GM19043 (cell line): ENCODE data around the gene PLEKHG4.
A peak's percentile ranks its signal among the peaks of the same experiment; 100 is the strongest.

ENCODE experiments used
- ATAC-seq: cut with Tn5 transposase; IDR thresholded peaks from one replicate; pipeline ENCODE4 v1.9.1; 2021; ENCODE audit warnings: low read depth; ENCODE audit not compliant: unreplicated experiment

PLEKHG4 gene

DNA sequence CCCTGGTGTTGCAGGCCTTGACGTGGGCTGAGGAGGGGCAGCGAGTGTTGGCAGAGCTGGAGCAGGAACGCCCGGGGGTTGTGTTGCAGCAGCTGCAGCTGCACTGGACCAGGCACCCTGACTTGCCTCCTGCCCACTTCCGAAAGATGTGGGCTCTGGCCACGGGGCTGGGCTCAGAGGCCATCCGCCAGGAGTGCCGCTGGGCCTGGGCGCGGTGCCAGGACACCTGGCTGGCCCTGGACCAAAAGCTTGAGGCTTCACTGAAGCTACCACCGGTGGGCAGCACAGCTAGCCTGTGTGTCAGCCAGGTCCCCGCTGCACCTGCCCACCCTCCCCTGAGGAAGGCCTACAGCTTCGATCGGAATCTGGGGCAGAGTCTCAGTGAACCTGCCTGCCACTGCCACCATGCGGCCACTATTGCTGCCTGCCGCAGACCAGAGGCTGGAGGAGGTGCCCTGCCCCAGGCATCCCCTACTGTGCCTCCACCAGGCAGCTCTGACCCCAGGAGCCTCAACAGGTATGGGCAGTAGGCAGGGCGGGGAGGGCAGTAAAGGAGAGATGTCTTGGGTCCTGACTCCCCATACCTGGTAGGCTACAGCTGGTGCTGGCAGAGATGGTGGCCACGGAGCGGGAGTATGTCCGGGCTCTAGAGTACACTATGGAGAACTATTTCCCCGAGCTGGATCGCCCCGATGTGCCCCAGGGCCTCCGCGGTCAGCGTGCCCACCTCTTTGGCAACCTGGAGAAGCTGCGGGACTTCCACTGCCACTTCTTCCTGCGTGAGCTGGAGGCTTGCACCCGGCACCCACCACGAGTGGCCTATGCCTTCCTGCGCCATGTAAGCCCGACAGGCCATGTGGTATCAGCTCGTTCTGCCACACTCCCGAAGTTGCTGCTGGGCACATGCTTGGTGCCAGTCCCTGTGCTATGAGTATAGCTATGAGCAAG lies 5.6 kb downstream of the PLEKHG4 start:
- no peak for ATAC-seq

DNA sequence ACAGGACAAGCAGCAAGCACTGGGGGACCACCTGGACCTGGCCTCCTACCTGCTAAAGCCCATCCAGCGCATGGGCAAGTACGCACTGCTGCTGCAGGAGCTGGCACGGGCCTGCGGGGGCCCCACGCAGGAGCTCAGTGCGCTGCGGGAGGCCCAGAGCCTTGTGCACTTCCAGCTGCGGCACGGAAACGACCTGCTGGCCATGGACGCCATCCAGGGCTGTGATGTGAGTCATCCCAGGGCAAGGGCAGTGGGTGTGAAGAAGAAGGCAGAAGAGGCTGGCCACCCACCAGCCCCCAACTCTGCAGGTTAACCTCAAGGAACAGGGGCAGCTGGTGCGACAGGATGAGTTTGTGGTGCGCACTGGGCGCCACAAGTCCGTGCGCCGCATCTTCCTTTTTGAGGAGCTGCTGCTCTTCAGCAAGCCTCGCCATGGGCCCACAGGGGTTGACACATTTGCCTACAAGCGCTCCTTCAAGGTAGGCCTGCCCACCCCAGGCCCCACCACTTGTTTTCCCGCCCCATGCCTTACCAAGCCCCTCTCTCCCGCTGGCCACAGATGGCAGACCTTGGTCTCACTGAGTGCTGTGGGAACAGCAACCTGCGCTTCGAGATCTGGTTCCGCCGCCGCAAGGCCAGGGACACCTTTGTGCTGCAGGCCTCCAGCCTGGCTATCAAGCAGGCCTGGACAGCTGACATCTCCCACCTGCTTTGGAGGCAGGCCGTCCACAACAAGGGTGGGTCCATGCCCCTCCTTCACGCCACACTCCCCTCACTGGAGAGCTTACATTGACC lies 7.3 kb downstream of the PLEKHG4 start:
- ATAC-seq, result no peak

DNA sequence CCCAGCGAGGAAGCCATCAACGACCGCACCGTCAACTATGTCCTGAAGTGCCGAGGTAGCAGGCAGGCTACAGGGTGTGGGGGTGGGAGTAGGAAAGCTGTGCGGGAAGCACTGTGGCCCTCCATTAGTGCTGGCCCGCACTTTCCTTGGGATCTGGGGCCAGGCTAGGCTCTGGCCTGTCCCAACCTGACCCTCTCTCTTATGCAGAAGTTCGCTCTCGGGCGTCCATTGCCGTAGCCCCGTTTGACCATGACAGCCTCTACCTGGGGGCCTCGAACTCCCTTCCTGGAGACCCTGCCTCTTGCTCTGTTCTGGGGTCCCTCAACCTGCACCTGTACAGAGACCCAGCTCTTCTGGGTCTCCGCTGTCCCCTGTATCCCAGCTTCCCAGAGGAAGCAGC lies 8.6 kb downstream of the PLEKHG4 start:
- no peak for ATAC-seq

DNA sequence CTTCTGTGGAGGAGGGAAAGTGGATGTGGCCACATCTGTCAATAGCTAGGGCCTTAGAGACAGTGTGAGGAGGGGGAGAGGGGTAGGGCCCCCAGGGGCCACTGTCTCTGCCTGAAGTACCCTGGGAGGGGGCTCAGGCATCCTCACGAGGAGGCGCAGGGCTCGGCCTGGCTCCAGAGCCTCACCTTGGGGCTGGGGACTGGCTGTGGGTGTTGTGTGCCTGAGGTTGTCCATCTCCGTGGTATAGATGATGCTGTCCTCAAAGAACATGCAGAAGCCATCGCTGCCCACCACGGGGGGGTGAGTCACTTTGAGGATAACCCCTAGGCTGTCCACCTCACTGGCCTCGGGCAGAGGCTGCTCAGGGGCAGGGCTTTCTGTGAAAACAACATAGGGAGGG lies 12.1 kb downstream of the PLEKHG4 start:
- ATAC-seq, result no peak

DNA sequence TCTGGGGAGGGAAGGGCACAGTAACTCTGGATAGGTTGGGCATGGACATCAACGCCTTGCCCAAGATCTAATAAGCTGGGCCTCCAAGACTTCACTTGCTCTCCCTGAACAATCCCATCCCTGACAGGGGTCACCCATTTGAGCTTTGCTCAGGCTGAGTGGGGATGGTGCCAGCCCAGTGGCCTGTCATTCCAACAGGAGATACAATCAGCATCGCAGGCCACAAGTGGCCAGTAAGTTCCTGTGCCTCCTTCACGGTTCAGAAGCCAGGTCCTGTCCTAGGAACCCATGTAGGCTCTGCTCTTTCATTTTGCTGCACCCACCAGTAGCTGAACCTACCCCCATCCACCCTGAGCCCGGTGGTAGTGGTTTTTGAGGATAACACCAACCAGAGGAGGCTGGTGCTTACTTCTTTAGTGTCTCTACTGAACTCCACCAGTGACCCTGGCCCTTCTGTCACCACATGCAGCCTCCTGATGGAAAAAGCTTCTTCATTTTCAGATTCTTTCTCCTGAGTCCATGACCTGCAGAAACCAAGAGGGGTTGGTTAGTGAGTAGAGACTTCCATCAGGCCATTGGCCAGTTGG lies 14.9 kb downstream of the PLEKHG4 start:
- no peak for ATAC-seq

DNA sequence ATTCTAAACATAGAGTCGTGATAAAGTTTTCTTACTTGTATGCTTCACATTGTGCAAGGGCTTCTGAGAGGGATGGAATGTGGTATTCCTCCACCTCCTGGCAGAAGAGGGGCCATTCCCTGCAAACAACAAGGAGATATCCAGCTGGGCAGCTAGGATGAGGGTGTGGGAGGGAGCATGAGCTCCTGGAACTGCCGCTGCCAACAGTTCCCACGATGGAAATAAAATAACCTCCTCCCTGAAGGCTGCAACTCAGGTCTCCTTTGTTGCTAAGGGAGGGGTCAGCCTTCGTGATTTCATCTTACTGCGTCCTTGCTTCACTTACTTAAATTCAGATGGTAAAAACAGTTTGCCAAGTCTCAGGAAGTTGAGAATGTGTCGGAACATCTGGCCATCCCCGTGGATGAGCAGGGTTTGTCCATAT lies 15.6 kb downstream of the PLEKHG4 start:
- ATAC-seq, result no peak

DNA sequence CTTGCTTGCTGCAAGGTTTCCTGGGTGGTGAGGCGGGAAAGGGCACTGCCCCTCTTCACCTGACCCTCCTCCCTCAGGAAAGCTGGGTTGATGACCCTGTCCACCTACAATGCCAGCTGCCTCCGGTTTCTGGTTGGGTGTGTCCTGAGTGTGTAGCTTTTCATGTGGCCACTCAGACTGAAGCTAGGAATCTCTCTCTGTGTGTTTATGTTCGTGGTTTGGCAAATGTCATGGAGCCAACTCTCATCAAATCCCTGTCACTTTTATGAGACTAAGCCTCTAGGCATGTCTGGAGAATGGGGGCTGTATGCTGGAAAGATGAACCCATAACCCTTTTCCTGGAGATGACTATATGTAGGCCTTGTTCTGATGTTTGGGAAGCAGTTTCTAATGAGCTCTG lies 17.1 kb downstream of the PLEKHG4 start:
- ATAC-seq, result no peak

DNA sequence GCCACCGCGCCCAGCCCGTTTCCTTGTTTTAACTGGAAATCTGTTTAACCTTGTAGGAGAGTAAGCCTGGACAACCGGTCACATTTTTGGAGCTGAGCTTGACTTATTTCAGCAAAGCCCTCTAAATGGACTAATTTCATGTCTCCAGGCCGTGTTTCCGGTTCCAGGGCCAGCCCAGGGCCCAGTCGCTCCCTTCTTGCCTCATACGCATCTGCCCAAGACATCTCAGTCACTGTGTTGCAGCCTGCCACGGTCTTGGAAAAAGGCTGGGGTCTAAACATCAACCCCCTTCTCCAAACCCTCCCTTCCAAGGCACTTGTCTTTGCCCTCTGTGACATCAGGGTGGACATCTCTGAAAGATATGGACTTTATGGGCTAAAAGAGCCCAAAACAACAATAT lies 18.9 kb downstream of the PLEKHG4 start:
- ATAC-seq, result no peak

DNA sequence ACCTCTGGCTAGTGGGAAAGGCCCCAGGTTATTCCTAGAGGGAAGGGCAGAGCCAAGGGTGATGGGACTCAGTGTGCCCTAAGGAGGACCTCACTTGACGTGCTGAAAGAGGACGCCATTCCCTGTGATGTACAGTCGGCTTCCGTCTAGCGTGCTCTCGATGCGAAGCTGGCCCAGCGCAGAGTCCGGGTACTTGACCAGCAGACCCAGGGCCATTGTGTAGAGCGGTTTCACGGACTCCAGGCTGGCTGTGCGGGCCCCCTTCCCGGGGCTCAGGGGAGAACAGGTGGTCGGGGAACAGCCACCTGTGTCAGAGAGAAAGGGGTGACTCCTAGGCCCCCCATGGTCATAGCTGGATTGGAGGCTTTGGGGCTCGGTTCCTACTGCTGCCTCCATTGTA lies 19.9 kb downstream of the PLEKHG4 start:
- no peak for ATAC-seq

DNA sequence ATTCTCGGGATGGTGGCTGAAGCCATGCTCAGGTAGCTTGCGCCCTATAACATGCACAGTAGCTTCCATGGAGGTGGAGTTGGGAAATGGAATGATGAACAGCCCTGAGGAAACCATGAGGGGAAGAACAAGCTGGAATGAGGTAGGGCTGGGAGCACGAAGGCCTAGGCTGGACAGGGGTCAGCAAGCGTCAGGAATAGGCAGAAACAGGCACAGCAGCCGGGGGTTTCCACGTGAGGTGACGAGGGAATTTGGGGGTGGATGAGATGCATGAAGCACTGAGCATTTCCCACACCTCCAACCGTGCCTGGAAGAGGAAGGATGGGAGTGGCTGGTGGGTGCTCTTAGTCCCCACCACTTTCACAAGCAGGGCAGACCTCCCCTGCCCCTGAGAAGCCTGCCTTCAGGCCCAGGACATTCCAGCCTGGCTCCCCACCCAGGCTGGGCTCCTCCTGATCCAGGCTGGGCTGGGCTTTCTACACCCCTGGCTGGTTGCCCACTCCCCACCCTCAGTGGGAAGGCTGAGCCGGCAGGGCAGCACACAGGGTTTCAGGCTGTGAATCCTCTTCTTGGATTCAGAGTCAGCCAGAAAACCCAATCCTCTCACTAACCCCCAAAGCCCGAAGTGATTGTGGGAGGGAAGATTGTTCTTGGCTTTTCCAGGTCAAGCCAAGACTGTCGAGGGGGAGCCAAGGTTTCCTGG lies 21.9 kb downstream of the PLEKHG4 start:
- no peak for ATAC-seq

DNA sequence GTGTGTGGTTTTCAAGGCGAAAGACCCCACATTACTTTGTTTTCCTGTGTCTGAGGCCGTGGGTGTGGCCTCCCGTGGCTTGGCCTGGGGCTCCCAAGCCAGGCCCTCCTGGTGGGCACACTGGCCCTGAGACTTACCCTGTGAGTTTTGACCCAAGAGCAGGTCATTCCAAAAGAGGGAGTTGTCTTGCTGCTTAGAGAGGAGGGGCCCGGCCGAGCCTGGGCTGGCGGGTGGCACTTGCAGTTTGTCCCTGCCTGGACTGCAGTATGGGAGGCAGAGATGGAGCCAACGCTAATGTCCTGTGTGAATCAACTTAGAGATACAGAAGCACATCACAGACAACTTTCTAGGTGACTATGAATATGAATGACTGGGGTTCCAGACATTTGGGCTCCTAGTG lies 22.7 kb downstream of the PLEKHG4 start:
- ATAC-seq, result no peak

DNA sequence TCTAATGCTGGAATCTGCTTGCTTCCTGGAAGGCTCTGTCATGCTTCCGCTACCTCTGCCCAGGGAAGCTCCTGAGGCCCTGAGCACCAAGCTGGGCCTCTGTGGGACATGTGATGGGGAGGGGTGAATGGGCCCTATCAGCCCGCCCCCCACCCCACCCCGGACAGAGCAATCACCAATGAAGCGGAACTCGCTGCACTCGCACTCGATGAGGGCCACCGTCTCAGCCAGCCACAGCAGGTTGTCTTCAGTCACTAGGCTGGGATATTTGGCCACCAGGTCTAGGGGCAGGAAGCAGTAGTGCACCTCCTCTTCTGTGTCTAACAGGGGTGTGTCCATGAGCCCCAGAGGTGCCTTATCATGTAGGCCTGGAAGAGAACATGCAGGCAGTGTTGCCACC lies 23.6 kb downstream of the PLEKHG4 start:
- no peak for ATAC-seq

DNA sequence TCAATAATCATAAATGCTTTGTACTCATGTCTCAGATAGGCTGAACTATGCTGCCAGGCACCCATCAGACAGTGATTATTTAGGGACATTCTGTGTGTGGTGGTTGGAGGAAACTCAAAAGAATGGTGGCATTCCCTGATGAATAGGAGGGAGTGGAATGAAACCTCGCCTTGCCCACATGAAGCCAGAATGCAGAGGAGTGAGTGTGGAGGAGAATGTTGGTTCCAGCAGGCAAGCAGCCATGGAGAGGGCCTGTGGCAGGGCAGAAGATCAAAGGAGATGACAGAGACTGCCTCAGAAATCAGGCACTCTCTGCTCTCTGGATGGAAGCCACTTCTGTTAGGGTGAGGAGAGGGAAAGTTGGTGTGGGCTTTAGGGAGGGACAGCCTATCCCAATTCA lies 24.7 kb downstream of the PLEKHG4 start:
- no peak for ATAC-seq

DNA sequence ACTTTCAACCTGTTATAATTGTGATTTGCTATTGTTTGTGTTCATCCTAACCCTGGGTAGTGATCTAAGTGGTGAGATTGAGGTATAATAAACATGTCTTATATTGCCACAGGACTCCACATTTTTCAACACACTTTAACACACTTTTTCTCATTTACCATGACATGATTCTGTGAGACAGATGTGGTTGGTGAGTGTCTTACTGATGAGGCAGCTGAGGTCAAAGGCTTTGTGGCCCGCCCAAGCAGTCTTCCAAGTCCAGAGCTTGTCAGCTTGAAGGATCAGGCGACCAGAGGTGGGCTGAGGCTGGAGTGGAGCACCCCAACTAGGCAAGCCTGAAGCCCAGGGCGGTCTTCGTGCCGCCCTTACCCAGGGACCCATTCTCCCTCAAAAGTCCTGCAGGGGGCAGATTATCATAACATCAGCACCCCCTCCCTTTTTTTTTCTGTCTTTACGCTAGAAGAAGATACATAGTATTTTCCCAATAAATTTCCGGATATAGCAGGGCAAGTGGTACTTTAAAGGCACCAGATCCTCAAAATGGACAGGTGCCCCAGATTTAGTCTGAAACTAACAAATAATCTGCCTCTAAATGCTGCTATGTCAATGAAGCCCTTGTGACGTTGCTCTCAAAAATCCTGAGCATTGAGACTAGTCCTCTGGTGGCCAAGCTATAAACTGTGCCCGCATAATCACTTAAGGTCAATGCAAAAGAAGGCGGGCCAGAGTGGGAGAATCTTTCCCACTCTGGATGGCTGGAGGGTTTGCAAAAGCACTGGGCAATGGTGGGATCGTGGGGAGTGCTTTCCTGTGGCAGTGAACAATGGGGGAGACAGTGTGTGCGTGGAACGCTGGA lies 26.1 kb downstream of the PLEKHG4 start:
- ATAC-seq, result no peak

DNA sequence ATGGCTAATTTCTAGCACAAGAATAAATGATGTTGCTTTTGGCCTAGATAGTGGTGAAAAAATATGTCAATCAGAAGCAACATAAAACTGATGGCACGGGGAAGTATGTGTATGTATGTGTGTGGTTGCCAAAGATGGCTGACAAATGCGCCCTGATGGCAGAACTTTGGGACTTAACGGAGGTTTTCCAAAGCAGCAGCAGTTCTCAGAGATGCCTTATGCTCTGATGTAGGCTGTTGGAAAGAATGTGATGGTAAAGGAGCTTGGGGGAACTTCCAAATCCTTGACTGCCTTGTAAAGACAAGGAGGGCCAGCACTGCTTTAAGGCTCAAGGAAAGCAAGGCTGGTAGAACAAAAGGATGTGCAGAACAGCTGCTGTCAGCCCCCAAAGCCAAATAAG lies 31.2 kb downstream of the PLEKHG4 start:
- no peak for ATAC-seq

DNA sequence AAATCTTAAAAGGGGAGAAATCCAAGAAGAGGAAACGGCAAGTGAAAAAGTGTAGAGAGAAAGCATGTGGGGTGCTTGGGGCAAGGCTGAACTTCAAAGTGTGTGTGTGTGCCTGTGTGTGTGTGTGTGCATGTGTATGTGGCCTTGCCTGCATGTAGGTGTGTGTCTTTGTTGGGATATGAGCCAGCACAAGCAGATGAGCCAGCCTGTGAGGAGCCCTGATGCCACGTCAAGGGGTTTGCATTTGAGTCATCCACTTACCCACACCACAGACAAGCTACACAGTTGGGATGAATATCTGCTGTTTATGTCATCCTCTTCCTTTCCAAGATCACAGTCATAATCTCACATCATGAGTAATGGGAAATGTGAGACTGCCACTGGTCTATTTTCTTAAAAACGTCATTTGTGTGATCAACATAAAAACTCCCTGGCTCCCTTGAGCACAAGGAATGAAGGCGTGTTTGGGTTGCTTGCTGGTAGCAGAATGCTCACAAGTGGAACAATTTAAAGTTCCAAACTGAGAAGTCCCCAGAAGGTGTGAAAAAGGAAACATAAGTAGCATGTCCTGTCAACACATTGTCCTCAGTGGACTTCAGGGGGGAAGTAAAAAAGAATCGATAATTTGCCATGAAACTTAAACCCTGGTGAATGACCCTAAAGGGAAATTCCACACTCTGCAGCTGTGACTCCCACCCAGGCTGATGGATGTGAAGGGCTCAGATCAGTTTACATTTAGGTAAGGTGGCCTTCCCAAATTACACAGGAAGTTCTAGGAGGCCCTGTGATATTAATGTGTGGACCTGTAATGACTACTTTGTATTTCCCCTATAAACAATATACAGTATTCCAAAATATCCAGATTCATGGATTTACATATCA lies 32.5 kb downstream of the PLEKHG4 start:
- ATAC-seq, result peak; percentile 57

DNA sequence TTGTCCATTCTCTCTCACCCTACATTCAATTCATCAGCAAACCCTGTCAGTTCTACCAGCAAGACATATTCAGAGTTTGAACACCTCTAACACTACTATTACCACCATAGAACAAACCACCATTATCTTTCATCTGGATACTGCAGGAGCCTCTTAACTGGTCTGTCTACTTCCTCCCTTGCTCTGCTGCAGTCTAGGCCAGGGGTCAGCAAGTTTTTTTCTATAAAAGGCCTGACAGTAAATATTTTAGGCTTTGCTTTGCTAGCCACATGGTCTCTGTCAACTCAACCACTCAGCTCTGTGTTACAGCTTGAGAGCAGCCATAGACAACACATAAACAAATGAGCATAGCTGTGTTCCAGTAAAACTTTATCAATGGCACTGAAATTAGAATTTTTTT lies 33.4 kb downstream of the PLEKHG4 start:
- no peak for ATAC-seq

DNA sequence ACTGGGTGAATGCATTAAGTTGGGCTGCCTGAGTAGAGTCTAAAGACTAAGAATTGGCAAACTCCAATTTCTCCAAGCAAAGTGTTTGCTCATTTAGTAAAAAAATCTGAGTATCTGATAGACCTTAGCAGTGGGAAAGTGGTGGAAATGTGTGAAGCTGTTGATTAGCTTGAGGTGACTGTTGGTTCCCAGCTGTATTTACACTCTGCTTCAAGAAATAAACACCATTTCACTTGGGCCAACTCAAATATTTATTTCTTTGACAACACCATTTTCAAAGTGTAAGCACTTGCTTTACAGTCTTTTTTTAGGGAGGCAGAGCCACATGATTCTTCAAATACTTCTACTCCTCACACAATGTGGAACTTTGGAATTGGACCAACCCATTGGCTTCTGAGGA lies 38.5 kb downstream of the PLEKHG4 start:
- ATAC-seq, result no peak

DNA sequence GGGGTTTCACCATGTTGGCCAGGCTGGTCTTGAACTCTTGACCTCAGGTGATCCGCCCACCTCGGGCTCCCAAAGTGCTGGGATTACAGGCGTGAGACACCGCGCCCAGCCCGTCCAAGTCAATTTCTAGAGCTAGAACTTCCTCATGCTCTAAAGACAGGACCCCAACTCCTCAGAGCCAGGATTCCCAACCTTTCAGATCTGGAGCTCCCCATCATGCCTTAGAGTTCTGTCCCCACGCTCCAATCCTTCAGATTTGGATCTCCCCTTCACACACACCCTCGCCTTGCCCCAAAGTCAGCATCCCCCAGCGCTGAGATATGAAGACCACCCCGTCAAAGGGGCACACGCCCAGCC lies 46.8 kb downstream of the PLEKHG4 start:
- no peak for ATAC-seq
